HEK293 (cell line): ENCODE measurements around the gene EFHD1.

Experiments
- BCL11A ChIP-seq: fragments of 450-650 bp; formaldehyde crosslinking; IDR thresholded peaks from 2 replicates; pipeline ENCODE4 v1.5.1; 2016; ENCODE audit warnings: low read depth, missing biosample characterization, missing genetic modification characterization
- GLI2 ChIP-seq: fragments of 450-650 bp; formaldehyde crosslinking; IDR thresholded peaks from 2 replicates; pipeline ENCODE4; 2017; ENCODE audit warnings: missing biosample characterization, missing genetic modification characterization, low read depth, borderline replicate concordance
- GLI4 ChIP-seq: fragments of 450-650 bp; formaldehyde crosslinking; IDR thresholded peaks from 2 replicates; pipeline ENCODE4 v1.5.1; 2016; ENCODE audit warnings: missing biosample characterization, missing genetic modification characterization
- GLIS1 ChIP-seq: fragments of 450-650 bp; formaldehyde crosslinking; IDR thresholded peaks from 2 replicates; pipeline ENCODE4 v1.5.1; 2016; ENCODE audit warnings: missing biosample characterization, missing genetic modification characterization
- KLF16 ChIP-seq: fragments of 450-650 bp; formaldehyde crosslinking; IDR thresholded peaks from 2 replicates; pipeline ENCODE4 v1.5.1; 2017; ENCODE audit warnings: missing biosample characterization, missing genetic modification characterization
- KLF8 ChIP-seq: fragments of 450-650 bp; formaldehyde crosslinking; IDR thresholded peaks from 2 replicates; pipeline ENCODE4 v1.5.1; 2016; ENCODE audit warnings: missing biosample characterization, missing genetic modification characterization
- ZBTB7A ChIP-seq: fragments of 450-650 bp; formaldehyde crosslinking; IDR thresholded peaks from 2 replicates; pipeline ENCODE4 v1.5.1; 2016; ENCODE audit warnings: low read depth, missing biosample characterization, missing genetic modification characterization
- ZFHX2 ChIP-seq: fragments of 450-650 bp; formaldehyde crosslinking; conservative IDR thresholded peaks from 2 replicates; pipeline ENCODE4 v1.5.1; 2016; ENCODE audit warnings: missing biosample characterization, missing genetic modification characterization
- ZNF121 ChIP-seq: fragments of 450-650 bp; formaldehyde crosslinking; IDR thresholded peaks from 2 replicates; pipeline ENCODE4 v1.5.1; 2016; ENCODE audit warnings: missing biosample characterization, missing genetic modification characterization
- ZNF140 ChIP-seq: fragments of 450-650 bp; formaldehyde crosslinking; IDR thresholded peaks from 2 replicates; pipeline ENCODE4 v1.5.1; 2016; ENCODE audit warnings: missing biosample characterization, missing genetic modification characterization
- ZNF280D ChIP-seq: fragments of 450-650 bp; formaldehyde crosslinking; IDR thresholded peaks from 2 replicates; pipeline ENCODE4 v1.5.1; 2016; ENCODE audit warnings: missing biosample characterization, missing genetic modification characterization
- ZNF302 ChIP-seq: fragments of 450-650 bp; formaldehyde crosslinking; IDR thresholded peaks from 2 replicates; pipeline ENCODE4 v1.5.1; 2016; ENCODE audit warnings: missing biosample characterization, missing genetic modification characterization, low read depth
- ZNF311 ChIP-seq: fragments of 450-650 bp; formaldehyde crosslinking; IDR thresholded peaks from 2 replicates; pipeline ENCODE4 v1.5.1; 2017; ENCODE audit warnings: missing biosample characterization, missing genetic modification characterization, borderline replicate concordance
- ZNF341 ChIP-seq: fragments of 450-650 bp; formaldehyde crosslinking; IDR thresholded peaks from 2 replicates; pipeline ENCODE4; 2016; ENCODE audit warnings: low read depth, missing biosample characterization, missing genetic modification characterization
- ZNF362 ChIP-seq: fragments of 450-650 bp; formaldehyde crosslinking; IDR thresholded peaks from 2 replicates; pipeline ENCODE4 v1.5.1; 2016; ENCODE audit warnings: missing biosample characterization, missing genetic modification characterization
- ZNF366 ChIP-seq: fragments of 450-650 bp; formaldehyde crosslinking; conservative IDR thresholded peaks from 2 replicates; pipeline ENCODE4 v1.5.1; 2016; ENCODE audit warnings: missing biosample characterization, missing genetic modification characterization
- ZNF391 ChIP-seq: fragments of 450-650 bp; formaldehyde crosslinking; IDR thresholded peaks from 2 replicates; pipeline ENCODE4 v1.5.1; 2016; ENCODE audit warnings: low read depth, missing biosample characterization, missing genetic modification characterization, borderline replicate concordance
- ZNF473 ChIP-seq: fragments of 450-650 bp; formaldehyde crosslinking; IDR thresholded peaks from 2 replicates; pipeline ENCODE4 v1.5.1; 2017; ENCODE audit warnings: missing biosample characterization, missing genetic modification characterization
- ZNF548 ChIP-seq: fragments of 450-650 bp; formaldehyde crosslinking; IDR thresholded peaks from 2 replicates; pipeline ENCODE4 v1.5.1; 2016; ENCODE audit warnings: missing biosample characterization, missing genetic modification characterization
- ZNF555 ChIP-seq: fragments of 450-650 bp; formaldehyde crosslinking; conservative IDR thresholded peaks from 2 replicates; pipeline ENCODE4 v1.5.1; 2017; ENCODE audit warnings: missing biosample characterization, mild to moderate bottlenecking, missing genetic modification characterization, inconsistent platforms
- ZNF677 ChIP-seq: fragments of 450-650 bp; IDR thresholded peaks from 2 replicates; pipeline ENCODE4 v1.5.0; 2018; ENCODE audit warnings: missing biosample characterization, mild to moderate bottlenecking, missing genetic modification characterization, moderate library complexity
- ZNF747 ChIP-seq: fragments of 450-650 bp; formaldehyde crosslinking; IDR thresholded peaks from 2 replicates; pipeline ENCODE4 v1.5.1; 2016; ENCODE audit warnings: missing biosample characterization, missing genetic modification characterization
- TF ChIP-seq, protein P1 (sequence below): fragments of 450-650 bp; formaldehyde crosslinking; IDR thresholded peaks from 2 replicates; pipeline ENCODE4 v1.5.1; 2016; ENCODE audit warnings: missing biosample characterization, missing genetic modification characterization

Gene EFHD1

DNA sequence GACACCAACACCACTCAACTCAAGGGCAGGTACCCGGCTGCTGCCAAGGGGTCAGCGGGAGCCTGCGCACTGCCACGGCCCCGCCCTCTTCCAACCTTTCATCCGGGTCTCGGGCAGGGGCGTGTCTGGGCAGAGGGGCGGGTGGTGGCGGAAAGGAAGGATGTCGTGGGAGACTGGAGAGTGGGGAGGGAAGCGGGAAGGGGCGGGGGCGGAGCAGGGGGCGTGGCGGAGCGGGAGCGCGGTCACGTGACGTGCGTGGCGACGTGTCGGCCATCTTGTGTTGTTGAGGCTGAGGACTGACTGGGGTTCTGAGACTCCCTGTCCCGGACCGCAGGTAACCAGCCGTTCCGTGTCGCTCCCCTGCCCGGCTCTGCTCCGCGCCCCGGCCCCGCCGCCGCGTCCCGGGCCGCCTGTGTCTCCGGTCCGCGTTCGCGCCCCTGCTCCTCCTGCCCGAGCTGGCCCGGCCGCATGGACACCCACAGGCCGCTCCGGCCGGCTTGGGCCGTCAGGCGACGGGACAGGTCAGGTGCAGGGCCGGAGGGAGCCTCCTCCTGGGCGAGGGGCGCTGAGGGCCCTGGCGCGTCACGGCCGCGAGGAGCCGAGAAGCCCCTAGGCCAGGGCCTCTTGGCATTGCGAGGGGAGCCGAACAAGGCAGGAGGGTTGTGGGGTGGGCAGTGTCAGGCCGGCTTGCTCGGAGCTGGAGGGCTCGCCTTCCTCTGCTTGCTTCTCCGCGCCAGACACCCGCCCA lies 63.8 kb downstream of the EFHD1 start, which contains the start of gene GIGYF2 (continued):
- TF ChIP-seq ZNF677 (tag by site-specific recombination) (0 out of 2 replicates have a peak, but pooled peaks have one; percentile 9), ZNF302 (tag by site-specific recombination) (no peak), ZNF341 (tag by site-specific recombination) (peak; percentile 65), ZNF391 (no peak), GLI4 (no peak), ZNF473 (no peak), ZNF311 (no peak), ZNF747 (tag by site-specific recombination) (no peak), GLIS1 (tag by site-specific recombination) (0 out of 2 replicates have a peak, but pooled peaks have one; percentile 11), GLI2 (tag by site-specific recombination) (no peak), ZFHX2 (tag by site-specific recombination) (peak; percentile 88), ZNF555 (tag by site-specific recombination) (no peak), ZNF280D (no peak), KLF16 (peak; percentile 60), ZNF548 (tag by site-specific recombination) (no peak), ZNF362 (tag by site-specific recombination) (no peak), ZNF366 (tag by site-specific recombination) (peak; percentile 100), BCL11A (tag by site-specific recombination) (no peak), KLF8 (tag by site-specific recombination) (peak; percentile 94), ZNF140 (tag by site-specific recombination) (no peak), ZNF121 (tag by site-specific recombination) (no peak), ZBTB7A (no peak)
- TF ChIP-seq, protein P1, sequence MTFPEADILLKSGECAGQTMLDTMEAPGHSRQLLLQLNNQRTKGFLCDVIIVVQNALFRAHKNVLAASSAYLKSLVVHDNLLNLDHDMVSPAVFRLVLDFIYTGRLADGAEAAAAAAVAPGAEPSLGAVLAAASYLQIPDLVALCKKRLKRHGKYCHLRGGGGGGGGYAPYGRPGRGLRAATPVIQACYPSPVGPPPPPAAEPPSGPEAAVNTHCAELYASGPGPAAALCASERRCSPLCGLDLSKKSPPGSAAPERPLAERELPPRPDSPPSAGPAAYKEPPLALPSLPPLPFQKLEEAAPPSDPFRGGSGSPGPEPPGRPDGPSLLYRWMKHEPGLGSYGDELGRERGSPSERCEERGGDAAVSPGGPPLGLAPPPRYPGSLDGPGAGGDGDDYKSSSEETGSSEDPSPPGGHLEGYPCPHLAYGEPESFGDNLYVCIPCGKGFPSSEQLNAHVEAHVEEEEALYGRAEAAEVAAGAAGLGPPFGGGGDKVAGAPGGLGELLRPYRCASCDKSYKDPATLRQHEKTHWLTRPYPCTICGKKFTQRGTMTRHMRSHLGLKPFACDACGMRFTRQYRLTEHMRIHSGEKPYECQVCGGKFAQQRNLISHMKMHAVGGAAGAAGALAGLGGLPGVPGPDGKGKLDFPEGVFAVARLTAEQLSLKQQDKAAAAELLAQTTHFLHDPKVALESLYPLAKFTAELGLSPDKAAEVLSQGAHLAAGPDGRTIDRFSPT (tag by site-specific recombination): peak; percentile 77
